SK-N-SH (cell line): Measurements from ENCODE around the gene BMP5.

Source experiments
- GABPA ChIP-seq: IDR thresholded peaks from 2 replicates; pipeline ENCODE4 v1.4.0; 2012; ENCODE audit warnings: low read depth, mild to moderate bottlenecking
- GATA2 ChIP-seq: sonication (generic); formaldehyde crosslinking; IDR thresholded peaks from 2 replicates; pipeline ENCODE4 v1.5.0; 2020; ENCODE audit warnings: mild to moderate bottlenecking, missing genetic modification reagents
- JUND ChIP-seq: IDR thresholded peaks from 2 replicates; pipeline ENCODE4 v1.4.0; 2012
- NFIC ChIP-seq: IDR thresholded peaks from 2 replicates; pipeline ENCODE4 v1.4.0; 2012; ENCODE audit warnings: borderline replicate concordance
- NRF1 ChIP-seq: IDR thresholded peaks from 2 replicates; pipeline ENCODE4 v1.6.1; 2012; ENCODE audit warnings: low read depth, mild to moderate bottlenecking, low read length
- RAD21 ChIP-seq: IDR thresholded peaks from 2 replicates; pipeline ENCODE4 v1.6.1; 2012; ENCODE audit warnings: mild to moderate bottlenecking, low read length
- RCOR1 ChIP-seq: fragments of 150-350 bp; IDR thresholded peaks from 2 replicates; pipeline ENCODE4 v1.6.1; 2017; ENCODE audit warnings: antibody characterized with exemption, low read length
- RFX5 ChIP-seq: IDR thresholded peaks from 2 replicates; pipeline ENCODE4 v1.6.1; 2012; ENCODE audit warnings: mild to moderate bottlenecking, improper control_type of control experiment, low read length
- TAF1 ChIP-seq: IDR thresholded peaks from 2 replicates; pipeline ENCODE4 v1.6.1; 2012; ENCODE audit warnings: low read depth, mild to moderate bottlenecking, low read length, moderate library complexity, borderline replicate concordance
- YY1 ChIP-seq: IDR thresholded peaks from 2 replicates; pipeline ENCODE4 v1.4.0; 2012; ENCODE audit warnings: low read depth, mild to moderate bottlenecking
- TF ChIP-seq, protein P1 (sequence below): fragments of 200-600 bp; sonication (generic); IDR thresholded peaks from 2 replicates; pipeline ENCODE4 v1.6.1; 2017; ENCODE audit warnings: antibody characterized with exemption, mild to moderate bottlenecking, moderate library complexity
- TF ChIP-seq, protein P2 (sequence below): fragments of 150-350 bp; IDR thresholded peaks from 2 replicates; pipeline ENCODE4 v1.6.1; 2017; ENCODE audit warnings: antibody characterized with exemption, low read length, low read depth, borderline replicate concordance
- TF ChIP-seq, protein P3 (sequence below): IDR thresholded peaks from 2 replicates; pipeline ENCODE4 v1.4.0; 2012; ENCODE audit warnings: low read depth

DNA sequence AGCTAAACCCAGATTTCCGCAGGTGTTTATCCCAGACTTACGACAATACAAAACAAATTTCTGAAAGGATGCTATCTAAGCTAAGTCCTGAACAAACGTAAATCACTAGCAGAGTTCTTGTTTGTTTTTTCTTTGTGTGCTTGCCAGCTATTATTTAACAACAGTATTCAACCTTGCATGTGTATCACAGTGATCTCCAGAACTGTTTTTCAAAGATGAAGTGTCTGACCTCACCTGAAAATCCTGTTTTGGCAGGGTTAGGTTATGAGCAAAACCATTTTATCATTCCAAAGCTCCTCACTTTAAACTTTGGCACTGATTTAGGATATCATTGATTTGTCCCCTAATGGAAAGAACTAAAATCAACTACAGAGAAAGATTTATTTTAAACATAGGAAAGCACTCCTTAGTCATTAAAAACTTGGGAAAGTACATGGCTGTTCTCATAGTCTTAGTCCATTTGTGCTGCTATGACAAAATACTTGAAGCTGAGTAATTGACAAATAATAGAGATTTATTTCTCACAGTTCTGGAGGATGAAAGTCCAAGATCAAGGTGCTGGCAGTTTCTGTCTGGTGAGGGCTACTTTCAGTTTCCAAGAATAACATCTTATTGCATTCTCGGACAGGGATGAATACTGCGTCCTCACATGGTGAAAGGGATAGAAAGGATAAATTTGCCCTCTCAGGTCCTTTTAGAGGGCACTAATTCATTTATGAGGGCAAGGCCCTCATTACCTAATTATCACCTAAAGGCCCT, 20.8 kb upstream of the BMP5 start:
- TF ChIP-seq RAD21 (no peak), YY1 (no peak), NRF1 (no peak), JUND (no peak), GATA2 (CRISPR knock-in tag) (no peak), NFIC (no peak), GABPA (no peak), TAF1 (no peak), RFX5 (no peak), RCOR1 (no peak)
- TF ChIP-seq, protein P1, sequence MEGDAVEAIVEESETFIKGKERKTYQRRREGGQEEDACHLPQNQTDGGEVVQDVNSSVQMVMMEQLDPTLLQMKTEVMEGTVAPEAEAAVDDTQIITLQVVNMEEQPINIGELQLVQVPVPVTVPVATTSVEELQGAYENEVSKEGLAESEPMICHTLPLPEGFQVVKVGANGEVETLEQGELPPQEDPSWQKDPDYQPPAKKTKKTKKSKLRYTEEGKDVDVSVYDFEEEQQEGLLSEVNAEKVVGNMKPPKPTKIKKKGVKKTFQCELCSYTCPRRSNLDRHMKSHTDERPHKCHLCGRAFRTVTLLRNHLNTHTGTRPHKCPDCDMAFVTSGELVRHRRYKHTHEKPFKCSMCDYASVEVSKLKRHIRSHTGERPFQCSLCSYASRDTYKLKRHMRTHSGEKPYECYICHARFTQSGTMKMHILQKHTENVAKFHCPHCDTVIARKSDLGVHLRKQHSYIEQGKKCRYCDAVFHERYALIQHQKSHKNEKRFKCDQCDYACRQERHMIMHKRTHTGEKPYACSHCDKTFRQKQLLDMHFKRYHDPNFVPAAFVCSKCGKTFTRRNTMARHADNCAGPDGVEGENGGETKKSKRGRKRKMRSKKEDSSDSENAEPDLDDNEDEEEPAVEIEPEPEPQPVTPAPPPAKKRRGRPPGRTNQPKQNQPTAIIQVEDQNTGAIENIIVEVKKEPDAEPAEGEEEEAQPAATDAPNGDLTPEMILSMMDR: no peak
- TF ChIP-seq, protein P2, sequence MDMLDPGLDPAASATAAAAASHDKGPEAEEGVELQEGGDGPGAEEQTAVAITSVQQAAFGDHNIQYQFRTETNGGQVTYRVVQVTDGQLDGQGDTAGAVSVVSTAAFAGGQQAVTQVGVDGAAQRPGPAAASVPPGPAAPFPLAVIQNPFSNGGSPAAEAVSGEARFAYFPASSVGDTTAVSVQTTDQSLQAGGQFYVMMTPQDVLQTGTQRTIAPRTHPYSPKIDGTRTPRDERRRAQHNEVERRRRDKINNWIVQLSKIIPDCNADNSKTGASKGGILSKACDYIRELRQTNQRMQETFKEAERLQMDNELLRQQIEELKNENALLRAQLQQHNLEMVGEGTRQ: no peak
- TF ChIP-seq, protein P3, sequence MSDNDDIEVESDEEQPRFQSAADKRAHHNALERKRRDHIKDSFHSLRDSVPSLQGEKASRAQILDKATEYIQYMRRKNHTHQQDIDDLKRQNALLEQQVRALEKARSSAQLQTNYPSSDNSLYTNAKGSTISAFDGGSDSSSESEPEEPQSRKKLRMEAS: no peak
